CD4-positive, alpha-beta T cell treated with Interleukin-17A for 1 hour (primary cell): ENCODE results near the gene NIBAN1.
A peak's percentile ranks its signal among the peaks of the same experiment; 100 is the strongest.
"Not testable (repeated sequence)": the region's sequence is repeated elsewhere in the genome, so short reads cannot be mapped to it uniquely, and the experiment has no call there.

Experiments used
- DNase-seq: peaks from one replicate; pipeline ENCODE4 v3.0.0-alpha.2; 2020

Gene NIBAN1

GRCh38 chr1:184974056-184974836 is at the start of gene NIBAN1:
NIBAN1 (minus strand) TSS chr1:184974508; CDS start chr1:184974356, 152 bp downstream.
- peak; percentile 74 for DNase-seq

- DNase-seq, result no peak
Measured at GRCh38 chr1:185017966-185018365, 43.7 kb upstream of the NIBAN1 start.

GRCh38 chr1:185017338-185017737 is 43.0 kb upstream of the NIBAN1 start:
- no peak for DNase-seq

GRCh38 chr1:185016880-185017279 is 42.6 kb upstream of the NIBAN1 start:
- DNase-seq, result no peak

- no peak for DNase-seq
Measured at GRCh38 chr1:185015631-185016030, 41.3 kb upstream of the NIBAN1 start.

GRCh38 chr1:185014941-185015340 is 40.6 kb upstream of the NIBAN1 start:
- no peak for DNase-seq

GRCh38 chr1:185010361-185010760 is 36.1 kb upstream of the NIBAN1 start:
- DNase-seq, result no peak

- no peak for DNase-seq
Measured at GRCh38 chr1:185008838-185009237, 34.5 kb upstream of the NIBAN1 start.

- DNase-seq, result not testable (repeated sequence)
Measured at GRCh38 chr1:185001312-185001880, 27.1 kb upstream of the NIBAN1 start.

- not testable (repeated sequence) for DNase-seq
Measured at GRCh38 chr1:184999974-185000373, 25.7 kb upstream of the NIBAN1 start.

GRCh38 chr1:184994301-184994700 is 20.0 kb upstream of the NIBAN1 start:
- no peak for DNase-seq

GRCh38 chr1:184992271-184992670 is 18.0 kb upstream of the NIBAN1 start:
- DNase-seq, result no peak

- no peak for DNase-seq
Measured at GRCh38 chr1:184990204-184990603, 15.9 kb upstream of the NIBAN1 start.

- no peak for DNase-seq
Measured at GRCh38 chr1:184988506-184988905, 14.2 kb upstream of the NIBAN1 start.

- no peak for DNase-seq
Measured at GRCh38 chr1:184987696-184988095, 13.4 kb upstream of the NIBAN1 start.

- DNase-seq, result no peak
Measured at GRCh38 chr1:184986250-184986649, 11.9 kb upstream of the NIBAN1 start.

GRCh38 chr1:184982002-184982954 is 8.0 kb upstream of the NIBAN1 start:
- peak; percentile 83 for DNase-seq

GRCh38 chr1:184980726-184981125 is 6.4 kb upstream of the NIBAN1 start:
- no peak for DNase-seq

GRCh38 chr1:184975208-184975870 is 1.0 kb upstream of the NIBAN1 start:
- DNase-seq, result peak; percentile 44

- DNase-seq, result no peak
Measured at GRCh38 chr1:184974837-184975115, 468 bp upstream of the NIBAN1 start.

- DNase-seq, result peak; percentile 75
Measured at GRCh38 chr1:184973272-184974055, 844 bp downstream of the NIBAN1 start.
